ENCODE data around the gene DOCK2.

DOCK2 gene

GRCh38 chr5:169810524-169810923, 173.4 kb downstream of the DOCK2 start:
- H3K9me3 ChIP-seq (ENCODE audit: insufficient read depth, low read length): no peaks in the 10 kb centered on the region
- H3K79me2 ChIP-seq (ENCODE audit: insufficient read depth, low read length): no peaks in the 10 kb centered on the region; the same call in 1 of the 2 replicates
- no peak overlapping the region for H3K9ac ChIP-seq (ENCODE audit: low read length)
- no peak overlapping the region for H2AFZ ChIP-seq (ENCODE audit: low read depth, low read length, severe bottlenecking)
- no peak for TF ChIP-seq CTCF (IDR thresholded peaks at IDR 0.05; ENCODE audit: insufficient read depth, low read length, poor library complexity, severe bottlenecking)
- TF ChIP-seq EZH2phosphoT487 (conservative IDR thresholded peaks at IDR 0.05; ENCODE audit: low read length): no peak
- no peaks in the 10 kb centered on the region for H4K20me1 ChIP-seq (ENCODE audit: low read depth, low read length)
- H3K27me3 ChIP-seq (ENCODE audit: low read length): no peaks in the 10 kb centered on the region
- no peak overlapping the region for H3K4me2 ChIP-seq (ENCODE audit: low read depth, low read length, poor library complexity, severe bottlenecking)
- H3K9me2 ChIP-seq (replicated peaks; ENCODE audit: insufficient read depth, low read length): no peaks in the 10 kb centered on the region
- H3F3A ChIP-seq (ENCODE audit: insufficient read depth): no peaks in the 10 kb centered on the region
- no peaks in the 10 kb centered on the region for H3K36me3 ChIP-seq (ENCODE audit: low read length)
- no peak overlapping the region for H3K4me3 ChIP-seq (ENCODE audit: insufficient read depth, low read length, poor library complexity, severe bottlenecking)
- H3K27ac ChIP-seq (ENCODE audit: low read depth, low read length): no peak overlapping the region

GRCh38 chr5:169811023-169811422, 173.9 kb downstream of the DOCK2 start:
- Histone ChIP-seq H3K9ac (ENCODE audit: low read length) (no peak overlapping the region), H3K4me2 (ENCODE audit: low read depth, low read length, poor library complexity, severe bottlenecking) (no peak overlapping the region), H3K27ac (ENCODE audit: low read depth, low read length) (no peak overlapping the region), H3F3A (ENCODE audit: insufficient read depth) (no peaks in the 10 kb centered on the region), H3K79me2 (ENCODE audit: insufficient read depth, low read length) (no peaks in the 10 kb centered on the region; the same call in 1 of the 2 replicates), H3K9me2 (replicated peaks; ENCODE audit: insufficient read depth, low read length) (no peaks in the 10 kb centered on the region), H2AFZ (ENCODE audit: low read depth, low read length, severe bottlenecking) (no peak overlapping the region), H3K9me3 (ENCODE audit: insufficient read depth, low read length) (no peaks in the 10 kb centered on the region), H3K36me3 (ENCODE audit: low read length) (no peaks in the 10 kb centered on the region), H4K20me1 (ENCODE audit: low read depth, low read length) (no peaks in the 10 kb centered on the region), H3K27me3 (ENCODE audit: low read length) (no peaks in the 10 kb centered on the region), H3K4me3 (ENCODE audit: insufficient read depth, low read length, poor library complexity, severe bottlenecking) (no peak overlapping the region)
- no peak for TF ChIP-seq CTCF (IDR thresholded peaks at IDR 0.05; ENCODE audit: insufficient read depth, low read length, poor library complexity, severe bottlenecking)
- TF ChIP-seq EZH2phosphoT487 (conservative IDR thresholded peaks at IDR 0.05; ENCODE audit: low read length): no peak

- Histone ChIP-seq H3K9ac (ENCODE audit: low read length) (no peak overlapping the region), H3K27ac (ENCODE audit: low read depth, low read length) (no peak overlapping the region), H3K79me2 (ENCODE audit: insufficient read depth, low read length) (no peaks in the 10 kb centered on the region; the same call in 1 of the 2 replicates), H3F3A (ENCODE audit: insufficient read depth) (no peaks in the 10 kb centered on the region), H3K9me3 (ENCODE audit: insufficient read depth, low read length) (no peaks in the 10 kb centered on the region), H3K4me2 (ENCODE audit: low read depth, low read length, poor library complexity, severe bottlenecking) (no peak overlapping the region), H2AFZ (ENCODE audit: low read depth, low read length, severe bottlenecking) (no peak overlapping the region), H3K36me3 (ENCODE audit: low read length) (no peaks in the 10 kb centered on the region), H3K27me3 (ENCODE audit: low read length) (no peaks in the 10 kb centered on the region), H3K4me3 (ENCODE audit: insufficient read depth, low read length, poor library complexity, severe bottlenecking) (no peak overlapping the region), H3K9me2 (replicated peaks; ENCODE audit: insufficient read depth, low read length) (no peaks in the 10 kb centered on the region), H4K20me1 (ENCODE audit: low read depth, low read length) (no peaks in the 10 kb centered on the region)
- no peak for TF ChIP-seq CTCF (IDR thresholded peaks at IDR 0.05; ENCODE audit: insufficient read depth, low read length, poor library complexity, severe bottlenecking)
- TF ChIP-seq EZH2phosphoT487 (conservative IDR thresholded peaks at IDR 0.05; ENCODE audit: low read length): no peak
Observed at GRCh38 chr5:169811680-169812079, 174.6 kb downstream of the DOCK2 start.
